SJSA1 (cell line): ENCODE data around the gene IFNA7. TPM values are rescaled to one million over a fixed set of nuclear protein-coding genes. Genes with fewer than 3 reads are reported as not detected.
"Not testable (repeated sequence)": the region's sequence is repeated elsewhere in the genome, so short reads cannot be mapped to it uniquely, and the experiment has no call there.

Source experiments
- DNase-seq, 2 experiments: peaks; one replicate each; pipeline ENCODE4 v3.0.0-alpha.2; 2015 to 2020; ENCODE audit warnings: low spot score in 2 of 2, low read depth in 1 of 2
- H3K27ac ChIP-seq: fragments of 250-450 bp; sonication (Bioruptor Pico); 2 replicates; pipeline ENCODE4 v1.5.1; 2020; ENCODE audit warnings: mild to moderate bottlenecking, moderate library complexity
- H3K27me3 ChIP-seq: fragments of 250-450 bp; sonication (Bioruptor Pico); replicated peaks from 2 replicates; pipeline ENCODE4 v1.5.1; 2020; ENCODE audit warnings: mild to moderate bottlenecking, moderate library complexity
- H3K36me3 ChIP-seq: fragments of 250-450 bp; sonication (Bioruptor Pico); 2 replicates; pipeline ENCODE4 v1.5.1; 2020; ENCODE audit warnings: mild to moderate bottlenecking
- H3K4me1 ChIP-seq: fragments of 250-450 bp; sonication (Bioruptor Pico); replicated peaks from 2 replicates; pipeline ENCODE4 v1.6.1; 2021; ENCODE audit warnings: mild to moderate bottlenecking
- H3K4me3 ChIP-seq: fragments of 250-450 bp; sonication (Bioruptor Pico); 2 replicates; pipeline ENCODE4 v1.5.1; 2020; ENCODE audit warnings: mild to moderate bottlenecking
- H3K9me3 ChIP-seq: fragments of 250-450 bp; sonication (Bioruptor Pico); replicated peaks from 2 replicates; pipeline ENCODE4 v1.5.1; 2020; ENCODE audit warnings: mild to moderate bottlenecking
- total RNA-seq: library from RNA; depleted of rRNA; stranded (reverse); fragments of >200 nt; shearing (Covaris generic); gene quantifications from 2 replicates; pipeline ENCODE4 v1.2.3, GENCODE V29; 2014

Gene IFNA7
- total RNA-seq, 1 experiment from 2014 or later: not detected

- not testable (repeated sequence) for H3K4me3 ChIP-seq, H3K4me1 ChIP-seq, DNase-seq, H3K36me3 ChIP-seq, H3K9me3 ChIP-seq, H3K27ac ChIP-seq, H3K27me3 ChIP-seq
Observed at GRCh38 chr9:21210782-21211181, 8.8 kb upstream of the IFNA7 start.

- H3K27ac ChIP-seq: no peak overlapping the region
- H3K9me3 ChIP-seq: no peaks in the 10 kb centered on the region
- H3K4me1 ChIP-seq: no peaks in the 10 kb centered on the region
- H3K4me3 ChIP-seq: no peak overlapping the region
- DNase-seq: no peak
- no peaks in the 10 kb centered on the region for H3K36me3 ChIP-seq
- no peaks in the 10 kb centered on the region for H3K27me3 ChIP-seq
Observed at GRCh38 chr9:21210311-21210710, 8.3 kb upstream of the IFNA7 start.

- not testable (repeated sequence) for H3K4me3 ChIP-seq, H3K4me1 ChIP-seq, H3K27me3 ChIP-seq, H3K27ac ChIP-seq, H3K36me3 ChIP-seq, H3K9me3 ChIP-seq, DNase-seq
Observed at GRCh38 chr9:21207043-21207442, 5.0 kb upstream of the IFNA7 start, which contains the start of gene IFNA10. Gene IFNA10, minus strand, starts transcription at chr9:21207143. Its CDS starts 46 bp downstream, at chr9:21207097.

- H3K4me1 ChIP-seq: no peaks in the 10 kb centered on the region
- H3K9me3 ChIP-seq: no peaks in the 10 kb centered on the region
- H3K27ac ChIP-seq: no peak overlapping the region
- H3K36me3 ChIP-seq: no peaks in the 10 kb centered on the region
- no peak for DNase-seq
- H3K27me3 ChIP-seq: no peaks in the 10 kb centered on the region
- H3K4me3 ChIP-seq: no peak overlapping the region
Observed at GRCh38 chr9:21205204-21205603, 3.2 kb upstream of the IFNA7 start.

GRCh38 chr9:21194867-21195776 lies 6.9 kb downstream of the IFNA7 start:
- DNase-seq: peak in 1 of 2 experiments; percentile 0
- not testable (repeated sequence) for H3K4me1 ChIP-seq, H3K4me3 ChIP-seq, H3K9me3 ChIP-seq, H3K36me3 ChIP-seq, H3K27me3 ChIP-seq, H3K27ac ChIP-seq

- not testable (repeated sequence) for H3K4me1 ChIP-seq, H3K4me3 ChIP-seq, H3K36me3 ChIP-seq, H3K27me3 ChIP-seq, H3K9me3 ChIP-seq, DNase-seq, H3K27ac ChIP-seq
Observed at GRCh38 chr9:21187487-21187886, 14.5 kb downstream of the IFNA7 start, which contains the start of gene IFNA4. Gene IFNA4, minus strand, starts transcription at chr9:21187587. Its CDS starts 56 bp downstream, at chr9:21187531.

GRCh38 chr9:21182810-21183736 lies 18.9 kb downstream of the IFNA7 start:
- not testable (repeated sequence) for H3K4me3 ChIP-seq, H3K27ac ChIP-seq, H3K4me1 ChIP-seq, H3K9me3 ChIP-seq, DNase-seq, H3K36me3 ChIP-seq, H3K27me3 ChIP-seq

- Histone ChIP-seq H3K27ac (no peak overlapping the region), H3K9me3 (no peaks in the 10 kb centered on the region), H3K27me3 (no peaks in the 10 kb centered on the region), H3K36me3 (no peaks in the 10 kb centered on the region), H3K4me3 (no peak overlapping the region), H3K4me1 (no peaks in the 10 kb centered on the region)
- no peak for DNase-seq
Observed at GRCh38 chr9:21174671-21175070, 27.3 kb downstream of the IFNA7 start.

GRCh38 chr9:21172156-21172555 lies 29.8 kb downstream of the IFNA7 start:
- Histone ChIP-seq H3K9me3 (no peaks in the 10 kb centered on the region), H3K36me3 (no peaks in the 10 kb centered on the region), H3K4me3 (no peak overlapping the region), H3K4me1 (no peaks in the 10 kb centered on the region), H3K27me3 (no peaks in the 10 kb centered on the region), H3K27ac (no peak overlapping the region)
- DNase-seq: no peak

- DNase-seq: no peak
- Histone ChIP-seq H3K4me3 (no peak overlapping the region), H3K27ac (no peak overlapping the region), H3K9me3 (no peaks in the 10 kb centered on the region), H3K4me1 (no peaks in the 10 kb centered on the region), H3K27me3 (no peaks in the 10 kb centered on the region), H3K36me3 (no peaks in the 10 kb centered on the region)
Observed at GRCh38 chr9:21171351-21171750, 30.7 kb downstream of the IFNA7 start.

- not testable (repeated sequence) for H3K9me3 ChIP-seq, H3K36me3 ChIP-seq, H3K27ac ChIP-seq, H3K4me3 ChIP-seq, DNase-seq, H3K4me1 ChIP-seq, H3K27me3 ChIP-seq
Observed at GRCh38 chr9:21166560-21166959, 35.4 kb downstream of the IFNA7 start, which contains the start of gene IFNA21. Gene IFNA21, minus strand, starts transcription at chr9:21166660. Its CDS starts 48 bp downstream, at chr9:21166612.

- Histone ChIP-seq H3K36me3 (no peaks in the 10 kb centered on the region), H3K9me3 (no peaks in the 10 kb centered on the region)
Observed at GRCh38 chr9:21165516-21165915, 36.5 kb downstream of the IFNA7 start.

GRCh38 chr9:21160178-21160577 lies 41.8 kb downstream of the IFNA7 start:
- no peak overlapping the region for H3K27ac ChIP-seq
- no peak for DNase-seq

More at GRCh38 chr9:21165516-21165915, 36.5 kb downstream of the IFNA7 start:
- H3K4me3 ChIP-seq: no peak overlapping the region
- H3K27me3 ChIP-seq: no peaks in the 10 kb centered on the region
- no peak for DNase-seq
- H3K27ac ChIP-seq: no peak overlapping the region
- H3K4me1 ChIP-seq: no peaks in the 10 kb centered on the region

GRCh38 chr9:21155501-21155900 lies 46.5 kb downstream of the IFNA7 start:
- no peak overlapping the region for H3K27ac ChIP-seq
- no peak overlapping the region for H3K4me3 ChIP-seq
- H3K4me1 ChIP-seq: no peaks in the 10 kb centered on the region
- no peaks in the 10 kb centered on the region for H3K27me3 ChIP-seq
- no peak for DNase-seq
- no peaks in the 10 kb centered on the region for H3K9me3 ChIP-seq
- no peaks in the 10 kb centered on the region for H3K36me3 ChIP-seq

More at GRCh38 chr9:21160178-21160577, 41.8 kb downstream of the IFNA7 start:
- Histone ChIP-seq H3K4me3 (no peak overlapping the region), H3K36me3 (no peaks in the 10 kb centered on the region), H3K27me3 (no peaks in the 10 kb centered on the region), H3K9me3 (no peaks in the 10 kb centered on the region), H3K4me1 (no peaks in the 10 kb centered on the region)
